Mesenchymal stem cell (in vitro differentiated cells and primary cell): ENCODE results near the gene CDK15.

Experiments used
- DNase-seq: peaks from one replicate; pipeline ENCODE4 v3.0.0-alpha.2; 2013
- H2AFZ ChIP-seq: one replicate; pipeline ENCODE4 v1.6.1; 2013; ENCODE audit warnings: low read depth, mild to moderate bottlenecking, control low read depth, inconsistent platforms, low read length, moderate library complexity
- H2AK5ac ChIP-seq: 2 replicates; pipeline ENCODE4 v1.6.1; 2013; ENCODE audit warnings: low read length, moderate library complexity, mild to moderate bottlenecking, inconsistent platforms; ENCODE audit not compliant: severe bottlenecking
- H2BK120ac ChIP-seq: one replicate; pipeline ENCODE4 v1.6.1; 2013; ENCODE audit warnings: low read depth, mild to moderate bottlenecking, inconsistent platforms, low read length, moderate library complexity
- H2BK12ac ChIP-seq, 2 experiments: one replicate each; pipeline ENCODE4 v1.6.1; 2013; ENCODE audit warnings: inconsistent platforms in 2 of 2, low read length in 2 of 2, mild to moderate bottlenecking in 2 of 2, moderate library complexity in 2 of 2, control low read depth in 1 of 2
- H2BK15ac ChIP-seq: one replicate; pipeline ENCODE4 v1.6.1; 2013; ENCODE audit warnings: mild to moderate bottlenecking, low read depth, inconsistent platforms; ENCODE audit not compliant: poor library complexity, severe bottlenecking
- H2BK5ac ChIP-seq: 2 replicates; pipeline ENCODE4 v1.6.1; 2013; ENCODE audit warnings: low read depth, mild to moderate bottlenecking, low read length, control low read depth, inconsistent platforms; ENCODE audit not compliant: poor library complexity, severe bottlenecking
- H3K14ac ChIP-seq, 2 experiments: one replicate each; pipeline ENCODE4 v1.6.1; 2013; ENCODE audit warnings: inconsistent platforms in 2 of 2, low read length in 2 of 2, control low read depth in 1 of 2, mild to moderate bottlenecking in 1 of 2, moderate library complexity in 1 of 2
- H3K18ac ChIP-seq, 2 experiments: one replicate each; pipeline ENCODE4 v1.6.1; 2013; ENCODE audit warnings: inconsistent platforms in 2 of 2, low read length in 2 of 2, control low read depth in 1 of 2, low read depth in 1 of 2, mild to moderate bottlenecking in 1 of 2
- H3K23ac ChIP-seq, 2 experiments: one replicate each; pipeline ENCODE4 v1.6.1; 2013; ENCODE audit warnings: inconsistent platforms in 2 of 2, low read length in 2 of 2, mild to moderate bottlenecking in 2 of 2, moderate library complexity in 2 of 2, control low read depth in 1 of 2
- H3K27ac ChIP-seq: 2 replicates; pipeline ENCODE4 v1.5.1; 2013; ENCODE audit warnings: mild to moderate bottlenecking, moderate library complexity, low read length, control low read depth, inconsistent platforms; ENCODE audit not compliant: poor library complexity, severe bottlenecking
- H3K27me3 ChIP-seq, 2 experiments: 2 replicates each; pipeline versions ENCODE4 v1.6.1 to v1.7.0; 2013; ENCODE audit warnings: low read length in 2 of 2, mild to moderate bottlenecking in 2 of 2, moderate library complexity in 2 of 2, control low read depth in 1 of 2, inconsistent platforms in 1 of 2; ENCODE audit not compliant: control insufficient read depth in 1 of 2, insufficient read depth in 1 of 2
- H3K36me3 ChIP-seq, 2 experiments: 2 replicates each; pipeline versions ENCODE4 v1.6.1 to v1.7.0; 2013; ENCODE audit warnings: low read length in 2 of 2, control low read depth in 1 of 2, inconsistent platforms in 1 of 2, low read depth in 1 of 2, mild to moderate bottlenecking in 1 of 2; ENCODE audit not compliant: insufficient read depth in 2 of 2, control insufficient read depth in 1 of 2
- H3K4ac ChIP-seq, 2 experiments: one replicate each; pipeline ENCODE4 v1.6.1; 2013; ENCODE audit warnings: inconsistent platforms in 2 of 2, low read length in 2 of 2, mild to moderate bottlenecking in 2 of 2, moderate library complexity in 2 of 2, control low read depth in 1 of 2, low read depth in 1 of 2
- H3K4me1 ChIP-seq: 2 replicates; pipeline ENCODE4 v1.6.1; 2013; ENCODE audit warnings: low read depth, low read length, control low read depth; ENCODE audit not compliant: control insufficient read depth, insufficient read depth
- H3K4me2 ChIP-seq: 2 replicates; pipeline ENCODE4 v1.6.1; 2013; ENCODE audit warnings: low read length, mild to moderate bottlenecking, inconsistent platforms; ENCODE audit not compliant: poor library complexity, severe bottlenecking
- H3K4me3 ChIP-seq, 2 experiments: 2 replicates each; pipeline versions ENCODE4 v1.5.1 to v1.7.0; 2013; ENCODE audit warnings: low read length in 2 of 2, mild to moderate bottlenecking in 2 of 2, control low read depth in 1 of 2, low read depth in 1 of 2; ENCODE audit not compliant: insufficient read depth in 1 of 2
- H3K79me1 ChIP-seq: replicated peaks from 2 replicates; pipeline ENCODE4 v1.6.1; 2013; ENCODE audit warnings: mild to moderate bottlenecking, control low read depth, low read length, inconsistent platforms; ENCODE audit not compliant: poor library complexity, severe bottlenecking
- H3K9ac ChIP-seq: 2 replicates; pipeline ENCODE4 v1.7.0; 2013; ENCODE audit warnings: mild to moderate bottlenecking, low read length, moderate library complexity
- H3K9me3 ChIP-seq: 2 replicates; pipeline ENCODE4 v1.7.0; 2013; ENCODE audit warnings: mild to moderate bottlenecking, low read length; ENCODE audit not compliant: control insufficient read depth
- H4K8ac ChIP-seq: one replicate; pipeline ENCODE4 v1.6.1; 2013; ENCODE audit warnings: inconsistent platforms, mild to moderate bottlenecking, low read length, moderate library complexity
- H4K91ac ChIP-seq: one replicate; pipeline ENCODE4 v1.6.1; 2013; ENCODE audit warnings: mild to moderate bottlenecking, low read length, inconsistent platforms
- WGBS: methylation state at CpG from one replicate; pipeline ENCODE4 v1.1.7; 2013; ENCODE audit warnings: mixed read lengths; 5-methylcytosine and 5-hydroxymethylcytosine counted together

CDK15 gene

GRCh38 chr2:201915446-201915845 lies 109.1 kb downstream of the CDK15 start:
- H3K27ac ChIP-seq: no peak overlapping the region
- no peak overlapping the region for H4K91ac ChIP-seq
- H3K4me2 ChIP-seq: no peak overlapping the region
- no peak overlapping the region for H2AFZ ChIP-seq
- H3K18ac ChIP-seq: no peak overlapping the region
- H4K8ac ChIP-seq: no peak overlapping the region
- no peak overlapping the region for H3K4me3 ChIP-seq
- no peaks in the 10 kb centered on the region for H3K79me1 ChIP-seq
- no peak overlapping the region for H2AK5ac ChIP-seq
- no peak overlapping the region for H2BK15ac ChIP-seq
- H3K9me3 ChIP-seq: no peaks in the 10 kb centered on the region
- H3K36me3 ChIP-seq: no peaks in the 10 kb centered on the region
- H3K23ac ChIP-seq: no peak overlapping the region
- DNase-seq: no peak
- no peak overlapping the region for H3K9ac ChIP-seq
- H3K4ac ChIP-seq: no peak overlapping the region
- H2BK5ac ChIP-seq: no peak overlapping the region
- no peaks in the 10 kb centered on the region for H3K4me1 ChIP-seq
- no peak overlapping the region for H3K14ac ChIP-seq
- 94% methylated on average over 3 of the region's 3 CpGs for WGBS
- H2BK12ac ChIP-seq: no peak overlapping the region
- H2BK120ac ChIP-seq: no peak overlapping the region
- peaks cover 0 to 23% of the 10 kb centered on the region in 2 experiments for H3K27me3 ChIP-seq

- Histone ChIP-seq H2BK12ac (no peak overlapping the region), H3K4me2 (no peak overlapping the region), H3K18ac (no peak overlapping the region), H3K9ac (no peak overlapping the region), H3K27ac (no peak overlapping the region), H3K4me1 (no peaks in the 10 kb centered on the region), H3K79me1 (no peaks in the 10 kb centered on the region), H4K91ac (no peak overlapping the region), H2AFZ (no peak overlapping the region), H2BK5ac (no peak overlapping the region), H2BK120ac (no peak overlapping the region), H3K23ac (no peak overlapping the region), H2BK15ac (no peak overlapping the region), H2AK5ac (no peak overlapping the region), H3K27me3 (peaks cover 0 to 32% of the 10 kb centered on the region in 2 experiments), H3K9me3 (no peaks in the 10 kb centered on the region), H3K4me3 (no peak overlapping the region), H3K14ac (no peak overlapping the region), H3K36me3 (no peaks in the 10 kb centered on the region), H3K4ac (no peak overlapping the region), H4K8ac (no peak overlapping the region)
- DNase-seq: no peak
- WGBS: 95% methylated on average over 4 of the region's 4 CpGs
These were observed 110.2 kb downstream of the CDK15 start for GRCh38 chr2:201916565-201916964.

DNA sequence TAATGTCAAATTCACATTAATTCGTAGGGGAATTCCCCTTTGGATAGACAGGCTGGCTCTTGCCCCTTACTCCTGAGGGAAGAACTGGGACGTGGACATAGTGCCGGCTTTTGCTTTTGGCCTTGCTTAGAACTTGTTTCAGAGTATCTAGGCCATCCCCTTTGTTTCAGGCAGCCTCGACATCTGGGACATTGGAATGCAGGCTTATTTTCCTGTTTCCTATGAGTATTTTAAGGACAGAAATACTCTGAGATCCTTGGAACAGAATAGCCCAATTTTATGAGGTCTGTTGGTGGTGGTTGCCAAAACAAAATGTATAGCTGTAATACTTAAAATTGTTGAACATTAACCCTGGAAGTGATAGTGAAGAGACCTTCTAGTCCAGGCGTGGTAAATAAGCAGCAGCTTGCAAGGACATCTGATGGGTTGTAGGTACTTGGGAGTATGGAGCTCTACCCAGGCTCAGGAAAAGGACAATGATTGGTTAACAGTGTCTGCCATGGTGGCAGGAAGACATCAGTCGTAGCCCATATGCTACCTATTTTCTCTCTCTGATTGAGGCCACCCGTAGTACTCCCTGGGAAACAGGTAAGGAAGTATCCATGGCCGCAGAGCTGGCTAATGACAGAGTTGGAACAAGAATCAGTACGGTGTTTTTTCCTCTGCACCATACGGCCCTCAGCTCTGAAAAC lies 112.4 kb downstream of the CDK15 start:
- Histone ChIP-seq H3K4me1 (no peaks in the 10 kb centered on the region), H3K4me2 (no peak overlapping the region), H3K18ac (no peak overlapping the region), H3K23ac (no peak overlapping the region), H2BK120ac (no peak overlapping the region), H3K9ac (no peak overlapping the region), H3K36me3 (no peaks in the 10 kb centered on the region), H2BK12ac (no peak overlapping the region), H3K14ac (no peak overlapping the region), H4K91ac (no peak overlapping the region), H3K9me3 (no peaks in the 10 kb centered on the region), H3K4ac (no peak overlapping the region), H4K8ac (no peak overlapping the region), H2AFZ (no peak overlapping the region), H3K27me3 (peaks cover 0 to 41% of the 10 kb centered on the region in 2 experiments), H3K79me1 (no peaks in the 10 kb centered on the region), H3K27ac (no peak overlapping the region), H2BK15ac (no peak overlapping the region), H2AK5ac (no peak overlapping the region), H2BK5ac (no peak overlapping the region), H3K4me3 (no peak overlapping the region)
- WGBS: 81% methylated on average over 10 of the region's 10 CpGs
- no peak for DNase-seq

GRCh38 chr2:201919308-201919634 lies 112.9 kb downstream of the CDK15 start:
- Histone ChIP-seq H3K4me2 (no peak overlapping the region), H3K18ac (no peak overlapping the region), H3K4me3 (no peak overlapping the region), H3K9ac (no peak overlapping the region), H3K23ac (no peak overlapping the region), H2BK15ac (no peak overlapping the region), H3K36me3 (no peaks in the 10 kb centered on the region), H3K14ac (no peak overlapping the region), H3K4ac (no peak overlapping the region), H2BK5ac (no peak overlapping the region), H2AK5ac (no peak overlapping the region), H2BK12ac (no peak overlapping the region), H3K79me1 (no peaks in the 10 kb centered on the region), H3K27ac (no peak overlapping the region), H3K4me1 (no peaks in the 10 kb centered on the region), H4K91ac (no peak overlapping the region), H2AFZ (no peak overlapping the region), H4K8ac (no peak overlapping the region), H2BK120ac (no peak overlapping the region), H3K27me3 (peaks cover 0 to 46% of the 10 kb centered on the region in 2 experiments), H3K9me3 (no peaks in the 10 kb centered on the region)
- DNase-seq: no peak
- WGBS: 95% methylated on average over 6 of the region's 6 CpGs
